CD4-positive, alpha-beta T cell treated with Interleukin-12 subunit alpha and Interleukin-12 subunit beta, for 1 hour (primary cell): ENCODE results near the gene ROR2.
A peak's percentile ranks its signal among the peaks of the same experiment; 100 is the strongest.

Experiments
- DNase-seq: peaks from one replicate; pipeline ENCODE4 v3.0.0-alpha.2; 2020

Gene ROR2

DNA sequence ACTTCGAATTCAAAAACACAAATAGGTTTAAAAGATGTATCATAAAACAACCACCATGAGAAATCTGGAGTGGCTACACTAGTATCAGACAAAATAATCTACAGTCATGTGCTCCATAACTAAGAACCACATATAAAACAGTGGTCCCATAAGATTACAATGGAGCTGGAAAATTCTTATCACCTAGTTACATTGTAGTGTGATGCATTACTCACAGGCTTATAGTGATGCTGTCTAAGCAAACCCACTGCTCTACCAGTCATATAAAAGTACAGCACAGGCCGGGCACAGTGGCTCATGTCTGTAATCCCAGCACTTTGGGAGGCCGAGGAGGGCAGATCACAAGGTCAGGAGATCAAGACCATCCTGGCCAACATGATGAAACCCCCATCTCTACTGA, 160.1 kb downstream of the ROR2 start:
- DNase-seq, result no peak

DNA sequence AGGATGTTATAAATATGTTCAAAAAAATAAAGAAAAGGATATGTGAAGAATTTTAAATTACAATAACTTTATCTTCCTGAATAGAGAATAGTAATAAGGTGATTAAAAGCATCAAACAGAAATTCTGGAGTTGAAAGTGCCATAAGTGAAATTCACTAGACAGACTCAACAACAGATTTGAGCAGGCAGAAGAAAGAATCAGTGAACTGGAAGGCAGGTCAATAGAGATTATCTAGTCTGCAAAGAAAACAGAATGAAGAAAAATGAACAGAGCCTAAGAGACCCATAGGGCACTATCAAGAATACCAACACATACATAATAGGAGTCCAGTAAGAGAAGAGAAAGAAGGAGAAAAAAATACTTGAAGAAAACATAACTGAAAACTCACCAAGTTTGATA, 162.1 kb downstream of the ROR2 start:
- no peak for DNase-seq

DNA sequence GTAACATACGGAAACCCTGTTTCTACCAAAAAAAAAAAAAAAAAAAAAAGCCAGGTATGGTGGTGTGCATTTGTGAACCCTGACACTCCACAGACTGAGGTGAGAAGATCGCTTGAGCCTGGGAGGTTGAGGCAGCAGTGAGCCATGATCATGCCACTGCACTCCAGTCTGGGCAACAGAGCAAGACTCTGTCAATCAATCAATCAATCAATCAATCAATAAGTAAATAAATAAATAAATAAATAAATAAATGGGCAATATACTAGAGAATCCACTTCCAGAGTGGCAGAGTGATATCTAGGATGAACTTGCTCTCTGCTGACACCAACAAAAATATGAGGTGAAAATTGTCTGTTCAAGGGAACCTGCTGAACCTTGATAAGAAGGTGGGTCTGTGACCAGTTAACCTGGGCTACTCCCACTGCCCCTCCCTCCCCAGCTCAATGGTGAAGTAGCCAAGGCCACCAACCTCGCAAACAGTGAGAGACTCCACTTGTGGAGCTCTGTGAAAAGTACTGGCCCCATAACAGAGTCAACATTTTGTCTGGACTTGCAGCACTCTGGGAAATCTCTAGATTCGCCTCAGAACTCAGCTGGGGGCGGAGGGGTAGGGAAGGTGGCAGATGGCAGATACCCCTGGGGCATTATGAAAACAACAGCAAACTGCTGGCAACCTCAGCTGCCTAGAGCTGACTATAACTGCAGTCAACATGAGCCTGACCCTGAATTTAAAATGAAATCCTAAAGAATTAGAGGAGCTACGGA, 163.7 kb downstream of the ROR2 start:
- no peak for DNase-seq

DNA sequence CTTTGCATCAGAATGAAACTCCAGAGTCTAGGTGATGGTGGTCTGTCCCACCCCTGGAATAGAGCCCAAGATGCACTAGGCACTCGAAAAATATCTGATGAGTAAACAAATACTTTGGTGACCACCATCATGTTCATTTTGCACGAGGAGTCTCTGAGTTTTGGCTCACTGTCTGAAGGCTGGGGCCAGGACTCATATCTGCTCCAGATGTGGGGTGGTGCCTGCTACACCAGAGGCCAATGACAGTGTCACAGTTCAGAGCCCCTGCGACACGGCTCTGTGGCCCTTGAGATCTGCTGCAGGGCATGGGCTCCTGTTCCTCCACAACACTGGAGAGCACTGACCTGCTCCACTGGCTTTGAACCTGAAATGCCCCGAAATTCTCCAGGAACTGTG, 164.6 kb downstream of the ROR2 start:
- DNase-seq, result no peak

DNA sequence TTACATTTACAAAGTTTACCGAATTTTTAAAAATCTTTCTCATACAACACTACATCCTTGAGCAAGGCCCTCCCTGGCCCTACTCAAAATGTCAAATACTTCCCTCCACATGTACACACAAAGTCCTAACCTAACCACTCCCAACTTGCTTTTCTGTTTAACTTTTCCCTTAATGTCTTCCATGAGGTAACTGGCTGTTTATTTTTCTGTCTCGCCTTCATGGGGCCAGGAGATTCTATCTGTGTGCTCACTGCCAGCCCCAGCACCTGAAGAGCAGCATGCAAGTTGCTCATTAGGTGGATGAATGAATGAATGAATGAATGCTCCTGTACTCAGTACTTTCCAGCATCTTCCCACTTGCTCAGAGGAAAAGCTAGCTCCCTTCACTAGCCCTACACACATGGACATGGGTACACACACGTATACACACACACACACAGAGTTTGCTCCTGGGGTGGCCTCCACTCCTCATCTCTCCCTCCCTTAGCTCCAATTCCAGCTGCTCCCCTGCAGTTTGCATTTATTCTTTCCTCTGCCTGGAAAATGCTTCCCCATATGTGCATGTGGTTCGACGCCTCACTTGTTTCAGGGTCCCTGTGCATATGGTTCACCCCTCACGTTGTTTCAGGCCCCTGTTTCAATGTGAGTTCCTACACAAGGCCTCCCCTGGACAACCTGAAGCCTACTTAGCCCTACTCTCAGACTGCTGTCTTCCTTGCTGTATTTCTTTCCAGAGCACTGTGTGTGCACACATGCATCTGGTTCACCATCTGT, 165.2 kb downstream of the ROR2 start:
- DNase-seq, result no peak

DNA sequence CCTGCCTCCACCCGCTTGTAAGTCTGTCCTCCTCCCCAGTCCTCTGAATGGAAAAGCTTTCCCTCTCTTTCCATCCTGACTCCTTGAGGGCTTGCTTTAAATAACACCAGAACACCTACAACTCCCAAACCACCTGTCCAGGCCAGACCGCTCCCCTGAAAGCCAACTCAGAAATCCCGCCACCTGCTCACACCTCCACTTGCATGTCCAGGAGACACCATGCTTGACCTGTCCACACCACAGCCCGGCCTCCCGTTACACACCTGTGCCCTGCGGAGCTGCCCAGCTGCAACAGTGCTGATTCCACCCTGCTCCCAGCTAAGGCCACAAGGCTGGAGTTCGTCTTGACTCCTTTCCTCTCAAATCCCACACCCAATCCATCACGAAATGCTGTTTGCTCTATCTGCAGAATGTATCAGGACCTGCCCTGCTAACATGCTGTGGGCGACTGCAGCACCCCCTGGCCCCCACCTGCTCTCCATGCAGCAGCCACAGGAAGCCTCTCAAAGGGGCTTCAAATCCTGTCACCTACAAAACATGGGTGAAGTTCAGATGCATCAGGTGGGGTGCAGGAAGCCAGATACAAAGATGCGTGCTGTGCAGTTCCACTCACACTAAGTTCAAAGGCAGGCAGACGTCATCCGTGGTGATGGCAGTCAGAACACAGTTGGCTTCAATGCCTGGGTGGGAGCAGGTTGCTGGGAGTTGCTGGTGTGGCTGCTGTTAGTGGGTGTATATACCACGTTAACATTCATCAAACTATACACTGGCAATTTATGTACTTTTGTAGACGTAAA, 166.0 kb downstream of the ROR2 start:
- no peak for DNase-seq

DNA sequence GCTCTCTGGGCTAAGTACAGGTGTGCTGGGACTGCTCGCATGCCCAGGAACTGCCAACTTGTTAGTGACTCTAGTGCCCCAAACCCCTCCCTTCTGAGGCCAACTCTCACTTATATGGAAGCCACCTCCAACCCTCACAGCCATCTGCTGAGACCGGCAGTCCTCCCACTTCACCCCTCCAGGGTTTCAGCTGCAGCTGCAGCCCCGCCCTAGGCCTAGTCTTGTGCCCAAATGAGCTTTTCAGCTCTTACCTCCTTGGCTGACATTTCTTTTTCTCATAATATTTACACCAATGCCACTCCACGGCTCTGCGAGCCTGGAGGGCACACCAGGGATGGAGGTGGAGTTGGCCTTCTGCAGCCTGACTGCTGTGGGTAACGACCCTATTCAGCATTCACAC, 166.6 kb downstream of the ROR2 start:
- DNase-seq, result no peak

DNA sequence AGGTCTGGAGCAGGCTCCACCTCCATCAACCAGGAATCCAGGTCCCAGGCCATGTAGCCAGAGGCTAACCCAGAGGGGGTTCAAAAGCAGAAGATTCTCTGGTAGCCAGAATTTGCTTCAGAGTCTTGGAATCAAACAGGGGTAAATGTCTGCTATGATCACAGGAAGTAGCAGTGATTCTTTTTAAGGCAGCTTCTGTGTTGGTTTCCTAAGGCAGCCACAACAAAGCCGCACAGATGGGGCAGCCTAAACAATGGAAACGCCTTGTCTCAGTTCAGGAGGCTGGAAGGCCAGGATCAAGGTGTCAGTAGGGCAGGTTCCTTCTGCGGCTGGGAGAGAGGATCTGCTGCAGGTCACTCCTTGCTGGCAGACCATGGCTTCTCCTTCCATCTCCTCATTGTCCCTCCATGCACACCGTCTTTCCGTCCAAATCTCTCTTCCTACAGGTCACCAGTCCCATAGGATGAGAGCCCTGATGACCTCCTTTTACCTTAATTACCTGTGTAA, 167.3 kb downstream of the ROR2 start:
- DNase-seq, result no peak

DNA sequence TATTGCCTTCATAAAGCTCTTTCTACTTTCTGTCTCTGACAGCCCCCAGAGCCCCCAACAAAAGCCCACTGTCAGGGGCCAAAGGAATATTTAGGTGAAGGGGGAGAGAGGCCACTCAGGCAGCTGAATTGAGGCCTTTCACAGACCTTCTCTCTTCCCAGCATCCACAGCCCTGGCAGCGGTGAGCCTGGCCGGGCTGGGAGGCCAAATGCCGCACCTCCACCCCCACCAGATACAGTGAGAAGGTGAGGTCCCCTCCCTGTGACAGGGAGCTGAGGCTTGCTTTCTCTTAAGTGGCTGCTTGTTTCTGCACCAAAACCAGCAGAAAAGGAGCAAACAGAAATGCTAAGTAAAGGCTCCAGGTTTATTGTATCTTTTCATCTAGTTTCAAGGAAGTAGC, 168.1 kb downstream of the ROR2 start:
- DNase-seq, result no peak

DNA sequence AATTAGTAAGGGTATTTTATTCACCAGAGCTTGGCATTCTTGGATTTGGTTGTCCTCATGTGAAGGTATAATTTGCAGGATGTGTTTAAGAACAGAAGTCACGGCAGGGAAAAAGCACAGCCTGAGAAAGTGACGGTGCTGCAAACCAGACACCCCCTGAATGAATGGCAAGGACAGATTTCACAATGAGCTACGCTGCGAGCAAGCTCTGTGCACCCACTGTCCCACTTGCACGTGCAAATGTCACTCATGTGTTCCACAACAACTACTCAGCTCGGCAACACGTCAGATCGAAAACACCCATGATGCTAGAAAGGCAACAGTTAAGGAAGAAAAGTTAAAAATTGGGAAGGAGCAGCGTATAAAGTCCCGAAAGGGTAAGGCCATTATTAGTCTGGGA, 168.9 kb downstream of the ROR2 start:
- DNase-seq, result no peak

DNA sequence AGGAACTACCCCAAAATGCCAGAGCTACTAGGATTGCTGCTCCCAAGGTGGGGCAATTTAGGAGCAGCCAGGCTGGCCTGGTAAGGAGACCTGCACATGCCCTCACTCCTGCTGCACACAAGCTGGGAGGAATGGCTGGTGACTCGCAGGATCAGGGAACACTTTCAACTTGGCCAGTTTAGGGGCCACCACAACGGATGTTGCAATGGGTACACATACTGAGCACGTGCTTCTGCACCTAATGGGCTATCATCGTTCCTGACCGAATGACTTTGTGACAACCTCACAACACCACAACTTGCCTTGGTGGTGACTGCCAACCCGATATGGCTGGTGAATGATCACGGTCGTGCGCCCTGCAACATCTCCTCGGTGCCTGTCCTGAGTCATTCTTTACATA, 172.0 kb downstream of the ROR2 start:
- DNase-seq, result no peak

DNA sequence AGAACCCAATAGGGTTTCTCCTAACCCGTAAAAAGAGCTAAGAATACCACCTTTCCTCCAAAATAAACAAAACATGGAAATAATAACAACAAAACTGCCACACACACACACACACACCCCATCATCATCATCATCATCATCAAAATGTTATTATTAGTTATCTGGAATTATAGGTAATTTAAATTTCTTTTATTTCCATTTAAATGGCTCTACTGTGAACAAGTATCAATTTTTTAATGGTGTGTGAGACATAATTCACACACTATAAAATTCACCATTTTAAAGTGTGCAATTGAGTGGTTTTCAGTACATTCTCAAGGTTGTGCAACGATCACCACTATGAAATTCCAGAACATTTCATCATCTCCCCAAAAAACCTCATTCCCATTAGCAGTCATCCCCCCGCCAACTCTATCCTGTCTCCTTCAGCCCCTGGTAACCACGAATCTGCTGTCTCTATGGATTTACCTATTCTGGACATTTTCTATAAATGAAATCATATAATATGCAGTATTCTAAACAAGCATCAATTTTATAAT, 172.7 kb downstream of the ROR2 start:
- DNase-seq, result no peak

DNA sequence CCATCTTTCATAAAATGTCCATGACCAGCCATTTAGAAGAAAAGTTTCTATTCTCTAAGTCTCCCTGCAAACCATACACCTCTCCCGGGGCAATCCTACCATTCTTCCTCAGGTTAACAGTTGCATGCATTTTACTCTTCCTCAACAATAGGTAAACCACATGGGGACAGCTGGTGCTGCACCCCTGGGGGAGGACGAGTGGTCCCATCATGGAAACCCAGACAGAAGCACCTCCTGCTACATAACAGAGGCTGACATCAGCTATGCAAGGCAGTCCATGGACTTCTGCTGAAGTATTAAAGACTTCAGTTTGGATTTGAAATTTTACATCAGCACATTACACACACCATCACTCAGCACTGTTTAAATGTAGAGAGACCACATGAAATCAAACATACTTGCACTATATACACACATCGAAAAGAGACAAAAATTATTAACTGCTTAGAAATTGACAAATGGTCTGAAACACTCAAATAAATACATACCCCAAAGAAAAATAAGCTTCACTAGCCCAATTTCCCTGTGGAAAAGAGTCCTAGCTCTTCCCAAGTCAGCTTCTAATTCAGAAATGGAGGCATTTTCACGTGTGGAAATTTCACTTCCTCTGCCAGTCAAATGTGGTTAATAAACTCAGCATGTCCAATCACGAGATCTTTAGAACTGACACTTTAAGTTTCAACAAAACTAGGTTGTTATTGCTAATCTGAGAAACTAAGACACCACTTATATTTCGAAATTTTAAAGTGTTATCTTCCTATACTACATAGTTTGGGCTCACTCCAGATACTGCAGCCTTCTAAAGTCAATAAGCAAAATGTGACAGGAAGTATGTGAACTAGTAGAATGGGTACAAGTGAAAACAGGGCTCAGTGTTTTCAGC, 173.4 kb downstream of the ROR2 start:
- DNase-seq, result no peak

DNA sequence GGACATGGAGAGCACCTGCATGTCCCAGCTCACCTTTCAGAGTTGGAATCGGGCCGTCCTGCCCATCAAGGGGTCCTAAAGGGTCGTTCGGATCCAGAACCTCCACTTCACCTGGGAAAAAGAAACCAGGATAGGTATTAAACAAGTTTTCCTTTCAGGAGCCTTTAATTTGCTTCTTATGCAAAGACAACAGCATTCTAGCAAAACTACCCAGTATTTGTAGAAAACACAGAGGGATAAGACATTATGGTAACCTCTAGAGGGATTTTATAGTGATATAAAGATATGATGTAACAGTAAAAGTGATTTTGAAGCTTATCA, 174.4 kb downstream of the ROR2 start:
- DNase-seq, result no peak

DNA sequence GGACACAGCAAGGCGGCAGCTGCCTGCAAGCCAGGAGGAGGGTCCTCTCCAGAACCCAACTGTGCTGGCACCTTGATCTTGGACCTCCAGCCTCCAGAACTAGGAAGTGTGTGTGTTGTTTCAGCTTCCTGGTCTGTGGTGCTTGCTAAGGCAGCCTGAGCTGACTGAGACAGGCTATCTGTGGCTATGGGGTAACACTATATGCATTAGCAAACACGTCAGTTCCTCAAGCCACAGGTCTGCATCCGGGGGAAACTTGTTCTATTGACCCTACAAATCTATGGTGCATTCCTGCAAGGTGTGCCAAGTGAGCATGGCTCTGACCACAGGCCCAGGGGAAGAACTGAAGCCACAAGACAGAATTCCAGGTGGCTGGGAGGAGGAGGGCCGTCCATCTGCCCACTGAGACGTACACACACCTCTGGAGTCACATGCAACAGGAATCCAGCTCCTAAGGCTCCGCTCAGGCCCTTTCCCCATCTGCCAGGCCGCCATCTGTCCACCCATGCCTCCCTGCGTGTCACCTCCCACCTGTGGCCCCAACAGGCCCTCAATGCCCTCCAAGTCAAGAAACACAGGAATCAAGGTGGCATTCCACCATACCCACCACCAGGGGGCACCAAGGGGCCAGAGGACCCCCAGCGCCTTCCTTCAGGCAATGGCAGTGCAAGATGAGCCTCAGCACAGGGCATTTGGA, 174.9 kb downstream of the ROR2 start:
- peak; percentile 64 for DNase-seq

DNA sequence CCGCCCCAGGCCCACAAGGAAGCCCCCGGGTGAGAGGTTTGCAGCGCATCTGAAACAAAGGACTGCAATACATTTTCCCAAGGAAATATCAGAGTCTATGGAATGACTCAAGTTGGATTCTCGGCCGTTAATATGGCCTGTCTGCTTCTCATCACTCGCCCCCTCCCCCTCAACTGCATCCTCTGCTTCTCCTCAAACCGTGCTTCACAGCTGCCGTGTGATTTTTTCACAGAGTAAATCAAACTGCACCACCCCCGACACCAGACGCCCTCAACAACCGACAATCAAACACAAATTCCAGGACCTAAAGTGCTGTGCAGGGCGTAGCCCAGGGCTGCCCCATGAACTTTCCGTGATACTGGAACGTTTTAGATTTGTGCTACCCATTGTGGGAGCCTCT, 176.9 kb downstream of the ROR2 start:
- DNase-seq, result no peak

DNA sequence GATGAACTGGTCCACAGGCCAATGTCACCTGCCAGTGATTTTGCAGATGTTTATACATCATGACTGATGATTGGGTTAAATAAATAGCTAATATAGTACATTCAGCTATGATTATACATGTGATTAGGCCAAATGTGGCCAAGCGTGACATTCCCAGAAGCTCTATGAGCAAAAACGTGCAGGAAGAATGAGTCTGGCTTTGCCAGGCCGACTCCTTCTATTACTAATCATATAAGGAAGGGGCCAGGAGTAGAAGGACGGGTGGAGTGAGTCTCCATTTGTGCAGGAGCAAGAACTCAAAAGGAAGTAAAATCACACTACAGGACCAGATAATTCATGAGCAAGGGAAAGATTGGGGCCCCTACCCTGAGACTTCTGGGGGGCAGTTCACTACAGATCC, 178.2 kb downstream of the ROR2 start:
- DNase-seq, result no peak

DNA sequence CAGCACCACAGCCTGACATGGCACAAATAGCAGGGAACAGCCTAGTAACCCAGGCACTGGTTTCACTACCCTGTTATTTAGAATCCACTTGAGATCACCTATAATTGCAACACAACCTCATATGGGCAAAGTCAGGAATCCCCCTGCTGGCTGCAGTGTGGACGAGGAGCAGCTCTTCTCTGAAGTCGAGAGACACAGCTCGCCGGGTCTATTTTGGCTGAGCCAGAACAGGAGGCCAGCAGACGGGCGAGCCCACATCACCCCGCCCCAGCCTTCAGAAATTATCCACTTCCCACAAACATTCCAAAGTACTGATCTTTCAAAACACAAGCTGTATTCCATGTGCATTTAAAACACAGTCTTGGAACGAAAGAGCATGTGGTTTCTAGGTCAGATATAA, 179.0 kb downstream of the ROR2 start:
- no peak for DNase-seq

DNA sequence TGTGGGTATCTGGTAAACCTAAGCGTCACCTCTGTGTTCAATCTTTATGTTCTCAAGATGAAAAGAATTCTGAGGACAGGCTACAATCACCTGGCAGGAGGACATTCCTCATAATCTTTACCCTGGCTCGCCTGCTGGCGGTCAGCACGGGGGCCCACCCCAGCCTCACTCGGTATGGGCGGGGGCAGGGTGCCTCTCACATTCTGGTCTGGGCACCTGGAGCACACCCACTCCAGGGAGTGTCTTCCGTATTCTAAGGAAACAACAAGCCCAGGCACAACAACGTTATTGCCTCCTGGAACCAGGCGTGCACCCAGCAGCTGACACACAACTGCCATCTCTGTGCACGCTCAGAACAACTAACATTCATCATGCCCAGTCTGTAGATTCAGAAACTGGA, 179.8 kb downstream of the ROR2 start:
- DNase-seq, result no peak

DNA sequence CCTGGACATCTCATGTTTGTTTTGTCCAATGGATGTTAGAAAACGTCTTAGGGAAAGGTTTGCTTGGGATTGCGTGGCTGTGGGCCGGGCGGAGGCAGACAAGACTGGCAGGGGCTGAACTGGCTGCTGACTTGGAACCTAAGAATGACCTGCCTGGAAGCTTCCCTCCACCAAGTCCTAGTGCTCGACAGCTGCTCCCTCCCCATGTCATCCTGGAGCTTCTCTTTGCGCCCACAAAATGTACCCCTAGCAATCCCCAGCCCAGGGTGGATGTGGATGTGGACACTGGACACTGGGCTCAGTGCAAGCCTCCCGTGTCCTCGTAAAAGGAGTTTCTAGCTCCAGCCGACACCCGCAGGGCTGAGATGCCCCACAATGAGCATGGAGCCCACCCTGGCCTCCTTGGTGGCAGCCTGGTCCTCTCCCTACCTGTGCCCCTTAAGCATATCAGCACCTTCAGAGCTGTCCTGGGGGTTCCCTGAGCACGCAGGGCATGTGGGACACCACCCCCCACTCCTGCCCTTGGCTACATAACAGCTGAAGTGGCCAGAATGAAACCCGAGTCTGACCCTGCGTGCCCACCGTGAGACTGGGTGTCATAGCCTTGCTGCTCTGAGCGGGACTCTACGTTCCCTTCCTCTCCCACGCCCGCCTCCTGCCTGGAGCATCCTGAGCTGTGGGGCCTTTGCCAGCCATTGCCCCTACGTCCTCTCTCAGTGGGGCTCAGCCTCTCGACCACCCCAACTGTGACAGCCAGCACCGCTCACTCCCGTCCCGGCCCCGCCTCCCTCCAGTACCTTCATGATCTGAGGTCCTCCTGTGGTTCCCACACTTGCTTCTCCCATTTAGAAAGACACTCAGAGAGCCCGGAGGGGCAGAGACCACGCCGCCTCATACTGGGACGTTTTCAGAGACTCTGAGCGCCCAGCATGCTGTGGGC, 180.8 kb downstream of the ROR2 start:
- no peak for DNase-seq

DNA sequence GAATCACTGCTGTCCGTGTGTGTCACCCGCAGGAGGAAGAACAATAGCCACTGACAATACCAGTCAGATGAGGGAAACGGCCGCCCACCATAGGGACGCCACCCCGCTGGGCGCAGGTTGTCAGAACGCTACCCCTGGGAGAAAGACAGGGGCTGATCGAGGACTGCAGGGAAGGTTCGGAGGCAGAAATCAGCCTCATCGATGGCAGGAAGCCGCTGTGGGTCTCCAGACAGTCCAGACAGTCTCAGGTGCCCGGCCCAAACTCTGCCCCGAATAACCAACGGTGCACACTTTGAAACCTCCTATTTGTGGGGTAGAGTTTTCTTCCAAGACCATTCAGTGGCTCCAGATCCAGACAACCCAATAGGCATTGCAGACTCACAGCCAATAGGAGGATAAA, 181.5 kb downstream of the ROR2 start:
- DNase-seq, result no peak
